Hematopoietic multipotent progenitor cell treated with erythropoietin and hydrocortisone succinate and interleukin-3 and kit ligand, for 8 days (in vitro differentiated cells): ENCODE measurements around the gene ZNF260.
A peak's percentile ranks its signal among the peaks of the same experiment; 100 is the strongest.
"Not testable (repeated sequence)": the region's sequence is repeated elsewhere in the genome, so short reads cannot be mapped to it uniquely, and the experiment has no call there.

Experiments used
- DNase-seq: peaks from one replicate; pipeline ENCODE4 v3.0.0-alpha.2; 2015

Gene ZNF260

GRCh38 chr19:36528194-36528920 lies at the start of gene ZNF260:
Gene ZNF260, minus strand, starts transcription at chr19:36528271. Its CDS starts 13,033 bp downstream, at chr19:36515238.
- DNase-seq = peak; percentile 97

DNA sequence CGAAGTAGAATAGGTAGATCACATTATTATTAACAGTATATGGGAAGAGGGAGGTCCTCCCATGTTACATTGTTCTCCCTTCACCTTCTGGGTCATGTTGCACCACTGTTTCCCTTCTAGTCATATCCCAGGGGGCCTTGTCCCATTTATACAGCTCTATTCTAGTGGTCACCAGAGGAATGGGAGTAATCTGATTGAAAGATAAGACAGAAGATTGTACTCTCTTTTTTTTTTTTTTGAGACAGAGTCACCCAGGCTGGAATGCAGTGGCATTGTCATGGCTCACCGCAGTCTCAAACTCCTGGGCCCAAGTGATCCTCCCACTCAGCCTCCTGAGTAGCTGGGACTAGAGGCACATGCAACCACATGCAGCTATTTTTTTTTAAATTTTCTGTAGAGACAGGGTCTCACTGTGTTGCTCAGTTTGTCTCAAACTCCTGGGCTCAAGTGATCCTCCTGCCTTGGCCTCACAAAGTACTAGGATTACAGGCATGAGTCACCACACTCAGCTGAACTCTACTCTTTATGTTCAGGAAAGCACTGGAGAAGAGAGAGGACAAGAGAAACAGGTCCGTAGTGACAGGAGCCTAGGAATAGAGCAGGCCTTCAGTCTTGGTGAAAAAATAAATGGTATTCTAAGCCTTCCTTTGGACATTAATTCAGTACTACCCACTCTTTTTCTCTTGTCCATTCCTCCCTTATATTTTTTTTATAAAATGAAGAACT lies 49.4 kb upstream of the ZNF260 start:
- DNase-seq = no peak

DNA sequence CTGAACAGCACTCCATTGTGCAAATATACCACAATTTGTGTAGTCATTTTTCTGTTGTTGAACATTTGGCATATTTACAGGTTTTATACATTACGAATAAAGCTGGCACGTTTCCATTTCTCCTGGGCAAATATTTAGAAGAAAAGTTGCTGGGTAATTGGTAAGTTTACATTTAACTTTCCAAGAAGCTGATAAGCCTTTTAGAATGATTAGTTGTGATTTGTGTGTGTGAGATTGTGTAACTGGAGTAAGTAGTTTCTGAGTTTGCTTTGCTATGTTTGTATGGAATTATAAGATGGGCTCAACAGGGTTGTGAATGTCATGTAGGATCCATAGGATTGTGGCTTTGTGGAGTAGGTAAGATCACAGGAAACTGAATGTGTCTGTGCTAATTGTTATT lies 46.7 kb upstream of the ZNF260 start:
- peak; percentile 7 for DNase-seq

- peak; percentile 41 for DNase-seq
Observed at GRCh38 chr19:36573895-36574720, 46.0 kb upstream of the ZNF260 start.

GRCh38 chr19:36573020-36573894 lies 45.2 kb upstream of the ZNF260 start, which contains the start of gene ZNF529:
Gene ZNF529, minus strand, starts transcription at chr19:36573292. Its CDS starts 946 bp downstream, at chr19:36572346.
- peak; percentile 96 for DNase-seq

GRCh38 chr19:36572593-36573019 lies 44.5 kb upstream of the ZNF260 start:
- DNase-seq = no peak

- DNase-seq = no peak
Observed at GRCh38 chr19:36564391-36564790, 36.3 kb upstream of the ZNF260 start.

DNA sequence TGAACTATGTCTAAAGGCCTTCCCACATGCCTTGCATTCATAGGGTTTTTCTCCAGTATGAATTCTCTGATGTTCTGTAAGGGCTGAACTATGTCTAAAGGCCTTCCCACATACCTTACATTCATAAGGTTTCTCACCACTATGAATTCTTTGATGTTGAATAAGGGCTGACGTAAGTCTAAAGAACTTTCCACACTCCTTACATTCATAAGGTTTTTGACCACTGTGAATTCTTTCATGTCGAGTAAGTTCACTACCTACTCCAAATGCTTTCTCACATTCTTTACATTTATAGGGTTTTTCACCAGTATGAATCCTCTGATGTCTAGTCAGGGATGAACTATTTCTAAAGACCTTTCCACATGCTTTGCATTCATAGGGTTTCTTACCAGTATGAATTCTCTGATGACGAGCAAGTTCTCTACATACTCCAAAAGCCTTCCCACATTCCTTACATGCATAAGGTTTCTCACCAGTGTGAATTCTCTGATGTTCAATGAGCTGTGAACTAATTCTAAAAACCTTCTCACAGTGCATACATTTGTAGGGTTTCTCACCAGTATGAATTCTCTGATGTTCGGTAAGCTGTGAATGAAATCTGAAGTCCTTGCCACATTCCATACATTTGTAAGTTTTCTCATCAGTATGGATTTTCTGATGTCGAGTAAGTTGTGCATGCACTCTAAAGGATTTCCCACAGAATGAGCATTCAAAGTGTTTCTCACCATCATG lies 19.1 kb upstream of the ZNF260 start:
- peak; percentile 27 for DNase-seq

- DNase-seq = peak; percentile 21
Observed at GRCh38 chr19:36528921-36529518, 949 bp upstream of the ZNF260 start.

- no peak for DNase-seq
Observed at GRCh38 chr19:36527873-36528193, 238 bp downstream of the ZNF260 start.

DNA sequence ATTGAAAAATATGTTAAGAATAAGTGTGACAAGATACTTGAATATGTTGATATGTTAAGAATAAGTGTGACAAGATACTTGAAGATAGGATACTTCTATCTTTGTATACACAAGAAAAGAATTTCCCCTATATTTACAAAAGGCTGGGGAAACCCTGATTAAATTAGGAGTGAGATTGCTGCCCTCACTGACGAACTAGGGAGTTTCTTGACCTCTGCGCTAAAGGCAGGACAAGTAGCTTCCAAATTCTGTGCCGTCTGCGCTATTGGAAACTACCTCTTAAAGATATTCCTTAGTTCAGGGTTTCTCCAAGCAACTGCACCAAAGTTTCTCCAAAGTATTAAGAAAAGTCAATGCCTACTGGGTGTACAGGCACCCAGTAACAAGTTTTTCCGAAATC lies 730 bp downstream of the ZNF260 start:
- peak; percentile 25 for DNase-seq

DNA sequence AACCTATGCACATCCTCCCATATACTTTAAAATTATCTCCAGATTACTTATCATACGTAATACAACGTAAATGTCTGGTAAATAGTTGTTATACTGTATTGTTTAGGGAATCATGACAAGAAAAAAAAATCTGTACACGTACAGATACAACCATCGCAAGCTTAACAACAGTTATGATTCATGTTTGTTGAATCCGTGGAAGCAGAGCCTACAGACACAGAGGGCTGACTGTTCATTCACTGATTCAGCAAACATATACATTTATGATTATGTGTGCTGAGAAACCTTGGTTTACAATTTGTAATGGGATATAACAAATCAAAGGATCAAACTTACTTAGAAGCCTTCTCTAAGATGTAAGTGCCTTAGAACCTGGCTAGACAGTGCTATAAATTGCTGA lies 1.5 kb downstream of the ZNF260 start:
- no peak for DNase-seq

DNA sequence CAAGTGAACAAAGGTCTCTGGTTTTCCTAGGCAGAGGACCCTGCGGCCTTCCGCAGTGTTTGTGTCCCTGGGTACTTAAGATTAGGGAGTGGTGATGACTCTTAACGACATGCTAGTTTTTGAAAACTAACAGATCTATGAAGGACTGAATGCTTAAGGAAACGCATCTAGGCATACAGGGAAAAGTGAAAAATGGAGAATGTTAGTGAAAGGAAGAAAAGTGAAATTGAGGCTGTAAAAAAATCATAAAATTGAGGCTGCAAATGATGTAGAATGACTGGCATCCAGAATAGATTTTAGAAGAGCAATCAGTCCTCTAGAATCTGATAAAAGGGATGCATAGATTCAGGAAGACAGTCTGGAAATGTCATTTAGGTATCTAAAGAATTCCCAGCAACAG lies 3.5 kb downstream of the ZNF260 start:
- DNase-seq = no peak

DNA sequence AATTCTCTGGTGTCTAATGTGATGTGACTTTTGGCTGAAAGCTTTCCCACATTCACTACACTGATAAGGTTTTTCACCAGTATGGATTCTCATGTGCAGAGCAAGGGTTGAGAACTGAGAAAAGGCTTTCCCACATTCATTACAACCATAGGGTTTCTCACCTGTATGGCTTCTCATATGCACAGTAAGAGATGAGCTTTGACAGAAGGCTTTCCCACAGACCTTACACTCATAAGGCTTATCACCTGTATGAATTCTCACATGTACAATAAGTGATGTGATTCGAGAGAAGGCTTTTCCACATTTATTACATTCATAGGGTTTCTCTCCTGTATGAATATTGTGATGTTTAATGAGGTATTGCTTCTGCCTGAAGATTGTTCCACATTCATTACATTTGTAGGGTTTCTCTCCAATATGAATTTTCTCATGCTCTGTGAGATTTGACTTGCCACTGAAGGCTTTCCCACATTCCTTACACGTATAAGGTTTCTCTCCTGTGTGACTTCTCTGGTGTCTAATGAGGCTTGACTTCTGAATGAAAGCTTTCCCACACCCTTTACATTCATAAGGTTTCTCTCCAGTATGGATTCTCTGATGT lies 14.0 kb downstream of the ZNF260 start:
- DNase-seq = no peak

DNA sequence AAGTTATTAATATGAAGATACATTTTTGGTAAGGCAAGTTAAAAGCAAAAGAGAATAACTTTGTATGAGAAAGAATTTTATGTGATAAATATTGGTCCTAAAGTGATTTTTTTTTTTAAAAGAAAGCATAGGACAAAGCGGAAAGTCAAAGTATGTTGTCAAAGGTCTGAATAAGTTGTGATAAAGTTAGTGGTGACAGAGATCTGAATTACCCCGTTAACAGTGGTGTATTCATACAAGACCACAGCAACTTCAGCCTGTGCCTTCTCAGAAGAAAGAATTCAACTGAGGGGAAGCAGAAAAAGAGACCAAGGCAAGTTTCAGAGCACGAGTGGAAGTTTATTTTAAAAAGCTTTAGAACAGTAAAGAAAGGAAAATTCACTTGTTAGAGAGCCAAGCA lies 19.7 kb downstream of the ZNF260 start:
- DNase-seq = no peak

DNA sequence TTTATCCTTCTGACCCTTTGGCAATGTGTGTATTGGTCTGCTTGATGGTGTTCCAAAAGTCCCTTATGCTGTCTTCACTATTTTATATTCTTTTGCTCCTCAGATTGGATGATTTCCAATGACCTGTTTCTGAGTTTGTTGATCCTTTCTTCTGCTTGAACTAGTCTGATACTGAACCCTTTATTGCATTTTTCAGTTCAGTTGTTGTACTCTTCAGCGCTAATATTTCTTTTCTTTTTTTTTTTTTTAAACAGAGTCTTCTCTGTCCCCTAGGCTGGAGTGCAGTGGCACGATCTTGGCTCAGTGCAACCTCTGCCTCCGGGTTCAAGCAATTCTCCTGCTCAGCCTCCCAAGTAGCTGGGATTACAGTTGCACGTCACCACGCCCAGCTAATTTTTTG lies 26.1 kb downstream of the ZNF260 start:
- DNase-seq = no peak

- no peak for DNase-seq
Observed at GRCh38 chr19:36497001-36497400, 31.1 kb downstream of the ZNF260 start.

- peak; percentile 67 for DNase-seq
Observed at GRCh38 chr19:36492689-36493453, 35.2 kb downstream of the ZNF260 start.

GRCh38 chr19:36490846-36491245 lies 37.2 kb downstream of the ZNF260 start:
- not testable (repeated sequence) for DNase-seq

GRCh38 chr19:36489920-36490415 lies 38.1 kb downstream of the ZNF260 start:
- peak; percentile 98 for DNase-seq
